NCI-H2081 treated with DMSO at 0.1 percent for 48 hours (cell line): ENCODE results near the gene PRKCH.

Experiments
- DNase-seq: peaks from one replicate; lab custom pipeline; 2025; lab: John Stamatoyannopoulos, UW

PRKCH gene

DNA sequence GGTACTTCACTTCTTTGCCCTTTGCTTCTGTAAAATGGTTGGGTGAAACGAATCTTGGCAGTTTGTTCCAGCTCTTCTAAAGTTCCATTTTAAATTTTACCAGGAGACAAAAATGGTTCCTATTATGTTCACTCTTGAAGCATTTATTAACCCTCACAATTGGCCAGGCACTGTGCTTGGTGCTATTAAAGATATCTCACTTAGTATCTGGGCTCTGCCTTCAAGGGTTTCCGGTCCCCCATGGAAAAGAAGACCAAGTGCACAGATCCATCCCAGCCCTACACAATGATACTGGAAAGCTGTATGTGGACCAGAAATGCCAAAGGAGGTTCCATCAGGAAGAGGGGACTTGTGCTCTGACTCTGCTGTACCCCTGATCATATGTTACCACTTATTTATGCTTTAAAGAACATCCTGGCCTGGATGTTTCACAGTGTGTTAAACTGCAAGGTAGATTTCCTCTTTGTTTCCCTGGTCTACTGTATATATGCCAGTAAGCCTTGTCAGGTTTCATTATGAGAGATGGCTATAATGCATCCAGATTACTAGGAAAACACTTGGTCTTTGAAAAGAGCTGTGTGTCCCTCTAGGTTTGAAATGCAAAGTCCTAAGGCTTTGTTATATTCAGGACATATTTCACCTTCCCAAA lies 154.8 kb downstream of the PRKCH start:
- no peak for DNase-seq

DNA sequence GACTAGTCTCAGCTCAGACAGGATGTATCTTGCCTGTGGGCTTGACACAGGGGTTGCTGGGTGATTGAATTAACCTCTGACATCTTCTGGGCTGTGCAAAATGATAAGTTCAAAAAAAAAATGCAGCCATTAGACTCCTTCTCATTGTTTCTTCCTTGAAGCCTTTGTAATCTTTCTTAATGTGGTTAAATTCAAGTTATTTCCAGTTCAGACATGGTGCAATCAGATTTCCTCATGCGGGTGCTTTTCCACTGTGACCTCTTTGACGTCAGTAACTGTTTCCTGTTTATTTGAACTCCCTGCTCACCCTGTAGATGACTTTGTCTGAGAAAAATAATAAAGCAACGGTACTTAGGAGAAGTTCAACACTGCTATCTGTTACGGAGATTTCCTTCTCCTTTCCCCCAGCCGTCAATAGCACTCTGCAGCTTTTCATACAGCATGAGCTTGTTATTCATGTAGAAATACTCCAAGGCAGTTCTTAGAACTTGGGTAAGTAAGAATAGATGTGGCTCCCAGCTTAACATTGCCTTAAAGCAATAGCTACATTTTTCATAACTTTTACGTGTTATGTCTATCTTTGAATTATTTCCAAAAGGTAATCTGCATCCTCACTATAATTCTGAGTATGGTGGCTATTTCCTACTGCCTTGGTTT lies 155.5 kb downstream of the PRKCH start:
- no peak for DNase-seq

DNA sequence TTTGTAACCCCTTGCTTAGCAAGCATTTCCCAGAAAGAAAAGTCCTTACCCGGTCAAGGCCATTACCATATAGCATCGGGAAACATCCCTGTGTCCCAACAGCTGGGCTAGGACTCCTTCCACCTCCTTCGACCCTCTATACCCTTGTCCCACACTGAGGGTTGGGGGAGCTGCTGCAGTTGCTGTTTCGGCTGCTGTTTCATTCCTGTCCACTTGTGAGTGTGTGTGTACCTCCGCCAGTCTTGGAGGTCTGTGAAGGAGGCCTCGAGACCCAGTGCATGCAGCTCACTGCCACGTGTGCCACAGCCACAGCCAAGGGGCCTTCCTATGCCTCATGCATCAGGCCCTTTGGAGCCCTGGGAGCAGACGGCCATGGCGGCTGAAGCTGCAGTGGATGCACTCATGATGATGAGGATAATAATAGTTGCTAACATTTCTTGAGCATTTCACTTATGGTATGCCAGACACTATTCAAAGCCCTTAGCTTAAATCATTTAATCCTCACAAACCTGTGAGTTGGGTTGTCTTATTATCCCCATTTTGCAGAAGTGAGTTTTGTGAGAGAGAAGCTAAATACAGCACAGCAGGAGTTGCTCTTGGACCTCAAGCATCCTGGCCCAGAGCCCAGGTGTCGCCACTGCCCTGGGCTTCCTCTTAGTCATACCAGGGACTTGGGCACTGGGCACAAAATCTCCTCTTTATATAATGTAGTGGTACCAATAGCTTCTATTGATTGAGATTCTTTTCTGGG lies 156.5 kb downstream of the PRKCH start:
- DNase-seq: no peak

DNA sequence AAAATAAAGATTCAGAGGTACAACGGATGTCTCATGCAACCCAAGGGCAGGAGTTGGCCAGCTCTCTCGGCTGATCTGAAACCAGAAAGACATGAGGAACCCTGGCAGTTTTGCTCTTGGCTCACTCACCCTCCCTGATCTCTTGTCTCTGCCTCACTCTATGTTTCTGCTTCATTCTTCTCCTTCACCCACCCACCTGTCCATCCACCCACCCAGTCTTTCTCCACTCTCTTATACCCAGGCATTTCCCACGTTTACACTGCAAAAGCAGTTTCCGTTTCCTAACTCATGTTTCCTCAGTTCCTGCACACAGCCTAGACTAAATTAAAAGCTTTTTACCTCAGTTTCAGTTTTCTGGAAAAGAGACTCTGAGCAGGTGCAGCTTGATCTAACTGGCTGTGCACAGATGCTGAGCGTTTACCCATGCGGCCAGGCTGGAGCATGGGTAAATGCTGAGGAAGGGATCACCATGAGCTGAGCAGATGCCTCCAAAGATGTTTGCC lies 157.6 kb downstream of the PRKCH start:
- no peak for DNase-seq

DNA sequence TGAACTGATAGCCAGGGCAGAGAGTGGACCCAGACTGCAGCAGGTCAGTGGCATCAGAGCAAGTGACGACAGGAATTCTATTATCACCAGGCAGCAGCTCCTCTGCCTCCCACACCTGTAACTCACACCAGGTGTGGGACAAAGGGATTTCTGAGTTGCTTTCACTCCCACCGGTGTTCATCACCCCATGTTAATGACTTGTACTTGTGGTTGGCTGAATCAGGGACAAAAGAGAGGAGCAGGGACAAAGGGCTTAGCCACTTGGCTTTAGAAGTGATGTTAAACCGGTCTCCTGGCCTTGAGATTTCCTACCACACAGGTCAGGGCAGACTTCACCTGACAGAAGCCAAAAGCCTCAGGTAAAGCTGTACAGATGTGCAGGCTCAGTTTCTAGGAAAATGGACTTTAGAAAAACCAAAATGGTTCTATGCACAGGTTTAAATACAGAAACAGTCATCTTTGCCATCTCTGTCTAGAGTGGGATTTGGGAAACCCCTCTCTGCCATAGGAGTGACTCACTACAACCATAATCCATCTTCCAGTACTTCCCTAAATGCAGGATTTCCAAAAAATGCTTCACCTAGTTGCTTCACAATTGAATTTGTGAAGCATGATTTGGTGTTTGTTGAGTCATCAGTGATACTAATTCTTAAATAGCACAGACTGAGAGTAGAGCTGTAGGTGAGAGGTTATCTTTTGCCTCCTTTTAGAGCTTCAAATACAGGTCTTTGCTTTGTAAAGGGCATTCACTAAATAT lies 158.5 kb downstream of the PRKCH start:
- no peak for DNase-seq

DNA sequence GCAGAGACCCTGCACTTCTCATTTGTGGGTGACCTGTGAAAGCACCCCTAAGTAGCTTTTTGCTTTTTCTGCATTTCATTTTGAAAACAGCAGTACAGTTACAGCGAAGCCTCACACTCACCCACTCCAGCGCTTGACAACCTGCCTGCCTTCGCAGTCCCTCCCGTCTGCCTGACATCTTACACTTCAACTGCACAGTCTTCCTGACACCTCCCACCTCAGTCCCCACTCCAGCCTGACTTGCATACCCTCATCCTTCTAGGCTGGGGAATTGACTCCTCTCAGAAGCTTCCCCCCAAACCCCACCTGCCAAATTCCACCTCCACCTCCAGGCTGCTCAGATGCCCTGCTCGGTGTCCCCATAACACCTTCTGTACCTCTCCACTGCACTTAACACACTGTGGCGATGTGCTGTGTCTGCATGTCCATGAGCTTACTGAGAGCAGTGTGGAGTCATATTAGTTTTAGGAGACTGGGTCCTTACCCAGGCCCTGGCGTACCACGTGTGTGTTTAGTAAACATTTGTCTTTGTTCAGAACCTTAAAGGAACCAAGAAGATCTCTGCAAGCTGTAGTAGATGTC lies 159.4 kb downstream of the PRKCH start:
- DNase-seq: no peak

DNA sequence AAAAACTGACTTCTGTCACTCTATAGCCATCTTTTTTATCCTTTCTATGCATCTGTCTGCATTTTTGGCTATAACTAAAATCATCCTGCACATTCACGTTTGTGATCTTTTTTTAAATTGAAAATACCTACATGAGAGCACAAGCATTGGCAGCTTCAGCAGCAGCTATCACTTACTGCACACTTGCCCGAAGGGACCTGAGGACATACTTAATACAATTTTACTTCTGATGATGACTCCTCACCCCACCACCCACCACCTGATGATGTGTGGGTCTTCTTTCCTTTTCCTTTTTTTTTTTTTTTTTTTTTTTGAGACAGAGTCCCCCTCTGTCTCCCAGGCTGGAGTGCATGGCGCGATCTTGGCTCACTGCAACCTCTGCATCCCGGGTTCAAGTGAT lies 160.3 kb downstream of the PRKCH start:
- DNase-seq: no peak

DNA sequence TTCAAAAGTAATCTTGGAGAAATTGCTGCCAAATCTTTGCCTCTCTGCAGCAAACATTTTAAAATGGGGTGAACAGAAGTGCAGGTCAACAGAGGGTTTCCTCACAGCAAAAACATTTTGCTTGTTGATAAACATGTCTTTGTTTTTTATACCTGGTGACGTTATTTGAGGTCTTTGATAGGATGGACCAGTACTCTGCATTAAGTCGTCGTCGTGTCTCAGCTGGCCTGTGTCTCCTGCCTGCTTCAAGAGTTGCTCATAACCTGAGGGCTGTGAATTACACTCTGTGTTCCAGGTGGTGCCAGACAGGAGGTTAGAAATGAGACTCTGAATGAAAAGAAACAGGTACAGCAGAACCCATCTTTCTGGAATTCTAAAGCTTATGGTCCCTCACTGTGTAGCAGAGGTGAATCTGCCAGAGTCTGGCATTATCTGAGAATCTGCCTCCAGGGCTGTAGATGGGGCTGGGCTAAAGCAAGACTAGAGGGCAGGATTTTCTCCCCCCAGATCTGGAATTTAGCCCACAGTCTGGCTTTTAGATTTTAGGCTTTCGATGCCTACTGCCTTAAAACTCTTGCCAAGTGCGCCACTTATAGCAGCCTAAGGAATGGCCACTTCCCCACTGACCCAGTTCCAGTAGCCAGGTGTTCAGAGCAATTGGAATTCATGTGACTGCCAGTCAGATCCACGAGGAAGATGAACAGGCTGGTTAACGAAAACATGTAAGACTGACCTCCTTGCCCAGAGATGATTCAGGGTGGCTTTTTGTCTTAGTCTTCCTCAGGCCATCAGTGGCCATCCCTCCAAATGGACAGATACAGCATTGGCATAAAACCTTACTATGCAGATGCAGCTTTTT lies 161.2 kb downstream of the PRKCH start:
- no peak for DNase-seq

DNA sequence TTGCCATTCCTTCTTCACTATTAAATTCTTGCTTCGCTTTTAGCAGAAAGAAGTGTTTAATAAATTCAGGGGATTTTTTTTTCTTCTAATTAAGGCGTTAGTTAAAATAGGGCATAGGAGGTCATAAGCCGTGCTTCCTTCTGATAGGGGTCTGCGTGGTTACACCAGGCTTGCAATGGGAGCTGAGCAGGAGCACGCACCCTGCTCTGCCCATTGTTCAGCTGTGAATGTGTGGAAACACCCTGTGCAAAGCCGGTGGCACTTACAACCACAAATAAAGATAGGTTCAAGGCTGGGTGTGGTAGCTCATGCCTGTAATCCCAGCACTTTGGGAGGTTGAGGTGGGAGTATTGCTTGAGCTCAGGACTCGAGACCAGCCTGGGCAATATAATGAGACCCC lies 162.1 kb downstream of the PRKCH start:
- DNase-seq: no peak

DNA sequence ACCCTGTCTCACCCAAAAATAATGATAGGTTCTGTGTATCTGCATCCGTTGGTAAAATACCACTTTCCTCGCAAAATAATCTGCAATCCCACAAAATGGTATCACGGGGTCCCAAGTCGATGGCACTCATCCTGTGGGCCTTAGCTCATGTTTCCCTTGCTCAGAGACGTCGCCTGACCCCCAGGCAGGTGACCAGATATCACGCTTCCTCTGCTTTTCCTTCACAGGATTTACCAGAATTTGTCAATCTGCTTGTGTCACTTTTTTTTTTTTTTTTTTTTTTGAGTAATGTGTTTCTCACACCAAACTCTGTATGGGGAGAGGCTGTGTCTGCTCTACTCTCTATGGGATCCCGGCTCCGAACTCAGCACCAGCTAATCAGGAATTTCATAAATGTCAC lies 162.7 kb downstream of the PRKCH start:
- no peak for DNase-seq

DNA sequence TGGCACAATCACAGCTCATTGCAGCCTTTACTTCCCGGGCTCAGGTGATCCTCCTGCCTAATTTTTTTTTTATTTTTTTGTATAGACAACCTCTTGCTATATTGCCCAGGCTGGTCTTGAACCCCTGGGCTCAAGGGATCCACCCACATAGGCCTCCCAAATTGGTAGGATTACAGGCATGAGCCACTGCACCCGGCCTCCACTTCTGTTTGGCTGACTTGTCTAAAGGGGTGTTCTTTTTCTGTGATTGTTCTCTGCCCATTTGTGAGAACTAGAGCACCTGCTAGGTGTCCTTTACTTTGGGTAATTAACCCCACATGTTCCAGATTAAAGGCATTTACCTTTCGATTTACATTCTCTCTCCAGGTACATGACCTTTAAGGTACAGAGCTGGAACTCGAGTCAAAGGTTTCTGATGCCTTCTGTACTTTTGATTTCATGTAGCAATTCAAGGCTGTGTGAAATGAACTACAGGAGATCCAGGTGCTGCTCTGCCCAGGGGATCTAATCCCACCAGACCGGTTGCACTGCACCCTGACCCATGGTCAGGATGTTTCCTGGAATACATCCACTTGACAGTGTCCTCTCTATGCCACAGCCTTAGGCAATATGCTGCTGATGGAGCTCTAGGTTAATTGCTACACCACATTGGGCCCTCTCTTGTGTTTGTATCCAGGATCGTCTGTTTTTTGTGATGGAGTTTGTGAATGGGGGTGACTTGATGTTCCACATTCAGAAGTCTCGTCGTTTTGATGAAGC lies 163.6 kb downstream of the PRKCH start:
- no peak for DNase-seq

DNA sequence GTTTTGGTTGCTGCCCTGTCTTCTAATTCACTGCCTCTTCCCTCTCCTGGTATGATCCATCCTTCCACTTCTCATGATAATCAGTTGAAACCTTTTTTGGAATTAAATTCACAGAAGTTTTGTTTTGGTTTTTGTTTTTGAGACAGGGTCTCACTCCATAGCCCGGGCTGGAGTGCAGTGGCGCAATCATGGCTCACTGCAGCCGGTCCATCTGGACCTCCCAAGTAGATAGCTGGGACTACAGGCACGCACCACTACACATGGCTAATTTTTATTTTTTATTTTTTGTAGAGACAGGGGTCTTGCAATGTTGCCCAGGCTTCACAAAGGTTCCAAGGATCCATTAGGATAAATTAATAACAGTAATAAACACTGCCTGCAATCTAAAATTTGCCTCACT lies 164.3 kb downstream of the PRKCH start:
- no peak for DNase-seq

DNA sequence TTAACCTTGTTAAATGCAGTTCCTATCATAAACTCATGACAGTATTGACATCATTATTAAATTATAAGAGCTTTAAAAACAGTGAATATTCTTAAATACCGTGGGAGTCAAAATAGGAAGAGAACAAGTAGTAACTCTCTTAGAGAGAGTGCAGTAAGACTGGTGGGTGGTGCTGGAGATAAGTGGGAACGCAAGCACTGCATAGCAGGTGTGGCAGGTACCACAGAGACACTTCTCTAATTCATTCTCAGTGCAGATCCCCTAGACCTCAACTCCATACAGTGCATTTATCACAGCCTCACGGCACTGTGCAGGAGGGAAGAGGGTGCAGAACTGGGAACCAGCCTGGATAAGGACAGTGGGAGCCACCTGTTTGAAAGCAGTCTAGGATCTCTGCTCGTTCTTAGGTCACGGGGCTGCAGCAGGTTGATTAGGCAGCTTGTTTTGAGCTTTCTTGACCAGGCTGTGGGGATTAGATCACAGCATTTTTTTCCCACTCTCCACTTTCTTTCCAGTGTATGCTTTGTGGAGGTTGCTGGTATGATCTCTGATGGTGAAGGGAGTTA lies 165.6 kb downstream of the PRKCH start:
- DNase-seq: no peak

DNA sequence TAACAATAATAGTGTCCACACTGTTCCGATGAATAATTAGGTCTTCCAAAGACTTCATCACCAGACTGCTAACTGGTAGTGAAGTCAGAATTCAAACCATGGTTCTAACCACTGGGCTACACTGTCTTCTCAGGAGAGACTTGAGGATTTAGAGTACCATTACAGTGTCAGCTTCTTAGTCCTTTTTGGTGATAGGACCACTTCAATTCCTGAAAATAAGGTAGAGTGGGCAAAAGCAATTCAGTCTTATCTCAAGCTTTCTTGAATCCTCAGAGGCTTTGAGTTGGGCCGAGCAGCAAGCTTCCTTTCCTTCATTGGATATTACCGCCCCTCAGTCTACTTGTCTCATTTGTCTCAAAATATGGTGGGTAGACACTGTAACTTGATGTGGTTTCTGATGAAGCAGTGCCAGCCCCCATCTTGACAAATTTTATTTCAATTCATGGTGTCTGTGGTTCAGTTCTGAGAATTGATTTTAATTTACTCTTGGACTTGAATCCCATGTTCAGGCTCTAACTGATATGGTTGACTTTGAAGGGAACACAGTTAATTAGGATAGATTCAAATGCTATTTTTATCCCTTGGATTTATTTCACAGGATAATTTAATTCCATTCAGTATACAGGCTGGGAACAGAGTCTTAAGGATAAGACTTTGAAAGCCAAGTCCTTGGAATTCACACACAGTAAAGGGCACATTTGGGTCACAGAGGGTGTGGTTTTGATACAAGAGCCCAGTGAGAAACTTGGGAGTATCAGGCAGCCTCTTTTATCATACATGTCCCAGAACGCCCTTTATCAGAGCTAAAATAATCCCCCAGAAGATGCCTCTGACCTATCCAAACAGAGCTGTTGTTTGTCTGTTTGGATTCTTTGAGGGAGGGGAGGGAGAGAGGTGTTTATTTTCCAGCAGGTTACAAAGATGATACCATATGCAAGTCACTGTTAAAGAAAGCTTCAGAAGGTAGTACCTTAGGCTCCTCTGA lies 167.3 kb downstream of the PRKCH start:
- DNase-seq: no peak

DNA sequence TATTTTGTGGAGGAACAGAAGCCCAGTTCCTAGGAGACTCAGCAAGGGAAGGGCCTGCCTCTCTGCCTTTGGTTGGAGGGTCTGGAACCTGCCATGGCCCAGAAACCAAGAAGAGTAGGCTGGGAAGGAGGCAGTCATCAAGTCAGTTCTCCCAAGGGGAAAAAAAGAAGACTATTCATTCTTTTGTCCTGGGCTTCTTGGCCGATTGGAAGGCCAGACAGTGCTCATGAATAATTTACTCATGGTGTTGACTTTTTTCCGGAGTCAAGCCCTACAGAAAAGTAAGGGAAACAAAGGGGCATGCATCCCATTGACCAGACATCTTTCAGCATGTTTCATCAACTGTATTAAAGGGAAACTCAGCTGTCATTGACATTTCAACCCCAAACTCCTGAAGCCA lies 168.1 kb downstream of the PRKCH start:
- DNase-seq: no peak

DNA sequence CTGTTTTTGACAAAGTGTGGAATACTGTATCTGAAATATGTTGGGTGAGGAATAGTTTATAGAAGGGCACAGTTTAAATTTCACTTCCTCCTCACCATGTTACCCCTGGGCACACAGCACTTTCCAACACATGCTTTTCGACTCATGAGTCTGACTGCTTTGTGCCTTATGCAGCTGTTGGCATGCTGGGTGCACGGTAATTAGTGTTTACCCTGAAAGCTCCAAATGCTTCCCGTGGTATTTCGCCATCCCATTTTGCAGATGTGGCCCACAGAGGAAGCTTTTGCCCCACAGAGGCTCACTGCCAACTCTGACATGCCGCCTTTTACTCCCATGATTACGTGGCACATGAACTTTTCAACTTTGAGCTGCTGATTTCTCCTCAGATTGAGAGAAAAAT lies 168.6 kb downstream of the PRKCH start:
- DNase-seq: no peak

DNA sequence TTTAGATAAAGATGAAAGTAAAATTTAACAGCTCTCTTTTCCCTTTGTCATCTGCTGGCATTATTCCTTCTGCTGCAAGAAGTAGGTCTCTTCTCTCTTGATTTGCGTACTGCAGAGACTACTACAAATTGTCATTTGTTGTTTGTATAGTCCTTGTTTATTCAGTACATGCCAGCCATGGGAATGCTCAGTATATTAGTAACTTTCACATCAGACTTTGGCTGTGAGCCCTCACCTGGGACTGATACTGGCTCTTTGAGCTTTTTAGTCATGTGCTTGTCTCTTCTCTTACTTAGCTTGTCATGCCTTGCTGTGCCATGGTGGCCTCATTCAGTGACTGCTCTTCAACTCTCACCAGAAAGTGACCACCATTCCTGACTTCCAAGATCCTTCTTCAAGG lies 169.8 kb downstream of the PRKCH start:
- DNase-seq: no peak

DNA sequence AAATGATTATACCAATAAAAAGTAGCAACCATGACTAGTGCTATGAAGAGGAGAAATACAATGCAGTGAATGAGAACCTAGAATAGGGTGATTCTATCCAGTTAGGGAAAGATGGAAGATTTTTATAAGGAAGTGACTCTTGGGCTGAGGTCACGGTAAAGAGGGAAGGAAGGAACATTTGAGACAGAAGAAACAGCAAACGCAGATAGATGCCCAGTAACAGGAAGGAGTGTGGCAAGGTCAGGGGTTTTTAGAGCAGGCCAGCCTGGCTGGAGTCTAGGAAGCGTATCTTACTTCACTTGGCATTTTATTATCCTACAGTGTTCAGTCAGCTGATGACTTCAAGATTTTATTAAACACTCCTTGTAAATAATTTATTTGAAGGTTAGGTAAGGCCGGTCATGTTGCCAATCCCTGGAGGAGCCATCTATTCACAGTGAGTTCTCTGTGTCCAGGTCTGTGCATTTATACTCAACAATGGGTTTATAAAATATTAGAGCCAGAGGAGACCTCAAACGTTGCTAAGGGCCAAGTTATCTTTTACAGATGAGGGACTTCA lies 170.6 kb downstream of the PRKCH start:
- no peak for DNase-seq
